Prostate gland (tissue), 2 donors: ENCODE results near the gene RBM14.

Experiments
- CTCF ChIP-seq, 4 experiments: fragments of 200-600 bp in 2 of 4; fragments of 450-650 bp in 2 of 4; sonication (generic) in 2 of 4; IDR thresholded peaks; 1 replicate in 3 of 4; 2 replicates in 1 of 4; pipeline ENCODE4 v1.5.1; 2016 to 2019; ENCODE audit warnings: antibody characterized with exemption in 4 of 4, mild to moderate bottlenecking in 2 of 4, moderate library complexity in 2 of 4
- POLR2A ChIP-seq: fragments of 450-650 bp; IDR thresholded peaks from one replicate; pipeline ENCODE4 v1.6.1; 2016; ENCODE audit warnings: antibody characterized with exemption, mild to moderate bottlenecking

- no peak for TF ChIP-seq CTCF (IDR thresholded peaks at IDR 0.05)
- no peak for TF ChIP-seq POLR2A
These were observed 10.0 kb downstream of the RBM14 start for GRCh38 chr11:66626382-66626781.
